ENCODE measurements around the gene PROB1. TPM values are rescaled to one million over a fixed set of nuclear protein-coding genes. Genes with fewer than 3 reads are reported as not detected.

Gene PROB1
- total RNA-seq, 1 experiment from 2014 or later, result 3.4 TPM

- no peak overlapping the region for H4K5ac ChIP-seq (ENCODE audit: insufficient read length, low read depth, low read length)
- H3K79me1 ChIP-seq (ENCODE audit: insufficient read depth, low read depth, low read length, poor library complexity, severe bottlenecking), result no peaks in the 10 kb centered on the region
- peaks cover 2% of the 10 kb centered on the region; the same call in 1 of the 2 replicates for H3K27me3 Mint-ChIP-seq (ENCODE audit: low read depth)
- H3T11ph ChIP-seq (ENCODE audit: low read length), result no peak overlapping the region
- no peak overlapping the region for H2BK15ac ChIP-seq (ENCODE audit: low read depth, low read length)
- H2BK5ac ChIP-seq (ENCODE audit: insufficient read length, low read length), result no peak overlapping the region
- no peaks in the 10 kb centered on the region for H3K79me2 ChIP-seq (ENCODE audit: insufficient read depth, low read length)
- H3K4ac ChIP-seq (ENCODE audit: low read depth, low read length), result no peak overlapping the region
- H3K9me3 Mint-ChIP-seq, result no peaks in the 10 kb centered on the region
- no peak overlapping the region for H3K4me2 ChIP-seq (ENCODE audit: insufficient read depth, insufficient read length, low read length)
- H3K27me3 ChIP-seq (ENCODE audit: insufficient read depth, low read length), result no peaks in the 10 kb centered on the region
- no peak overlapping the region for H3K27ac Mint-ChIP-seq
- H3K56ac ChIP-seq (ENCODE audit: insufficient read length, low read depth, low read length), result no peak overlapping the region
- H3K4me1 Mint-ChIP-seq, result no peaks in the 10 kb centered on the region
- no peak overlapping the region for H2AFZ ChIP-seq (ENCODE audit: low read length)
- H3K9me3 ChIP-seq (ENCODE audit: control insufficient read depth, low read depth, low read length), result no peaks in the 10 kb centered on the region
- no peak overlapping the region for H3K14ac ChIP-seq (ENCODE audit: insufficient read depth, low read length)
- no CpG with 5 or more reads among the region's 17 CpGs for WGBS (ENCODE audit: extremely low coverage, insufficient read length, low lambda C conversion rate)
- H4K8ac ChIP-seq (replicated peaks; ENCODE audit: insufficient read length, low read depth, low read length), result no peak overlapping the region
- H2AK5ac ChIP-seq (ENCODE audit: insufficient read length, low read length), result no peak overlapping the region
- no peaks in the 10 kb centered on the region for H3K4me1 ChIP-seq (ENCODE audit: insufficient read depth, low read length)
- no peak overlapping the region for H2BK20ac ChIP-seq (ENCODE audit: low read depth, low read length, poor library complexity, severe bottlenecking)
- no peak overlapping the region for H2BK120ac ChIP-seq (ENCODE audit: low read depth, low read length, poor library complexity, severe bottlenecking)
- H4K91ac ChIP-seq (ENCODE audit: insufficient read length, low read depth, low read length), result no peak overlapping the region
- no peak for DNase-seq
- no peak overlapping the region for H3K23ac ChIP-seq (ENCODE audit: insufficient read length, low read depth, low read length)
- no peak overlapping the region for H3K4me3 Mint-ChIP-seq
- H3K27ac ChIP-seq (ENCODE audit: insufficient read length, low read depth, low read length), result no peak overlapping the region
- no peak overlapping the region for H3K18ac ChIP-seq (ENCODE audit: insufficient read length, low read depth, low read length)
- H4K20me1 ChIP-seq (ENCODE audit: control insufficient read depth, insufficient read depth, insufficient read length), result no peaks in the 10 kb centered on the region
- H2BK12ac ChIP-seq (ENCODE audit: insufficient read length, low read depth, low read length), result no peak overlapping the region
- TF ChIP-seq CTCF (conservative IDR thresholded peaks at IDR 0.05), result no peak
- no peak overlapping the region for H3K9ac ChIP-seq (ENCODE audit: extremely low read depth, insufficient read length, low read length)
- no peaks in the 10 kb centered on the region for H3K23me2 ChIP-seq (ENCODE audit: insufficient read length, low read depth, low read length, poor library complexity, severe bottlenecking)
- peaks cover 0 to 18% (median 13%) of the 10 kb centered on the region in 3 experiments; a peak in 4 of 7 replicates for H3K36me3 Mint-ChIP-seq (ENCODE audit: insufficient read depth in 1 of 3, low read depth in 3 of 3)
Observed at GRCh38 chr5:139410993-139411828, 16.3 kb upstream of the PROB1 start.
